HepG2 (cell line): ENCODE data around the gene TMEM39B. TPM values are rescaled to one million over a fixed set of nuclear protein-coding genes. Genes with fewer than 3 reads are reported as not detected.

Experiments
- E2F1 ChIP-seq: sonication (generic); formaldehyde crosslinking; IDR thresholded peaks from 2 replicates; pipeline ENCODE4 v1.5.0; 2020; ENCODE audit warnings: missing genetic modification reagents
- GRHL1 ChIP-seq: sonication (generic); formaldehyde crosslinking; conservative IDR thresholded peaks from 2 replicates; pipeline ENCODE4 v1.8.0; 2022; ENCODE audit warnings: missing genetic modification reagents
- JUNB ChIP-seq: sonication (generic); formaldehyde crosslinking; IDR thresholded peaks from 2 replicates; pipeline ENCODE4 v1.8.0; 2022; ENCODE audit warnings: missing genetic modification reagents, mild to moderate bottlenecking, borderline replicate concordance
- PAX8 ChIP-seq: sonication (generic); formaldehyde crosslinking; IDR thresholded peaks from 2 replicates; pipeline ENCODE4 v1.8.0; 2022; ENCODE audit warnings: mild to moderate bottlenecking, missing genetic modification reagents, borderline replicate concordance
- RERE ChIP-seq: IDR thresholded peaks from 2 replicates; pipeline ENCODE4 v1.6.1; 2016; ENCODE audit warnings: low read depth, missing genetic modification reagents, missing compliant biosample characterization
- RFXANK ChIP-seq: IDR thresholded peaks from 2 replicates; pipeline ENCODE4 v1.6.1; 2016
- SP4 ChIP-seq: sonication (generic); formaldehyde crosslinking; IDR thresholded peaks from 2 replicates; pipeline ENCODE4 v1.8.1; 2023; ENCODE audit warnings: mild to moderate bottlenecking, missing genetic modification reagents
- TBP ChIP-seq: sonication (generic); formaldehyde crosslinking; IDR thresholded peaks from 2 replicates; pipeline ENCODE4 v1.5.0; 2020; ENCODE audit warnings: missing genetic modification reagents
- TBX2 ChIP-seq: sonication (generic); formaldehyde crosslinking; IDR thresholded peaks from 2 replicates; pipeline ENCODE4 v1.5.0; 2020; ENCODE audit warnings: missing genetic modification reagents, mild to moderate bottlenecking, borderline replicate concordance
- TOPORS ChIP-seq: sonication (generic); formaldehyde crosslinking; IDR thresholded peaks from 2 replicates; pipeline ENCODE4 v1.8.0; 2023; ENCODE audit warnings: mild to moderate bottlenecking, missing genetic modification reagents
- WIZ ChIP-seq: sonication (generic); formaldehyde crosslinking; IDR thresholded peaks from 2 replicates; pipeline ENCODE4 v1.5.1; 2020; ENCODE audit warnings: mild to moderate bottlenecking, missing genetic modification reagents
- ZBTB20 ChIP-seq: sonication (generic); formaldehyde crosslinking; IDR thresholded peaks from 2 replicates; pipeline ENCODE4 v1.8.1; 2023; ENCODE audit warnings: missing genetic modification reagents, low read depth, mild to moderate bottlenecking, borderline replicate concordance
- ZFP36 ChIP-seq: fragments of 150-350 bp; IDR thresholded peaks from 2 replicates; pipeline ENCODE4 v1.6.1; 2018; ENCODE audit warnings: borderline replicate concordance, low read length, low read depth; ENCODE audit not compliant: partially characterized antibody
- ZFP90 ChIP-seq: sonication (generic); formaldehyde crosslinking; IDR thresholded peaks from 2 replicates; pipeline ENCODE4 v1.8.0; 2022; ENCODE audit warnings: missing genetic modification reagents, mild to moderate bottlenecking, inconsistent platforms, borderline replicate concordance
- ZNF496 ChIP-seq: sonication (generic); formaldehyde crosslinking; IDR thresholded peaks from 2 replicates; pipeline ENCODE4 v1.8.1; 2023; ENCODE audit warnings: mild to moderate bottlenecking, moderate library complexity, missing genetic modification reagents; ENCODE audit not compliant: insufficient replicate concordance
- ZNF530 ChIP-seq: sonication (generic); formaldehyde crosslinking; IDR thresholded peaks from 2 replicates; pipeline ENCODE4 v1.5.0; 2020; ENCODE audit warnings: low read depth, mild to moderate bottlenecking, missing genetic modification reagents
- ZNF569 ChIP-seq: sonication (generic); formaldehyde crosslinking; IDR thresholded peaks from 2 replicates; pipeline ENCODE4 v1.5.0; 2020; ENCODE audit warnings: mild to moderate bottlenecking, missing genetic modification reagents, moderate library complexity, borderline replicate concordance
- ZNF605 ChIP-seq: sonication (generic); formaldehyde crosslinking; IDR thresholded peaks from 2 replicates; pipeline ENCODE4 v1.8.0; 2022; ENCODE audit warnings: mild to moderate bottlenecking, missing genetic modification reagents
- polyA plus RNA-seq, 8 experiments: library from polyadenylated mRNA; depleted of rRNA in 3 of 8; stranded (reverse) in 7 of 8; unstranded in 1 of 8; fragments of >200 nt; fragmentation: Illumina TruSeq in 4 of 8; extraction: Trizol in 4 of 8; gene quantifications; 2 replicates each; pipeline versions ENCODE4 v1.2.1 to v1.2.3, GENCODE V29; 2011 to 2016; ENCODE audit warnings: low read depth in 4 of 8, missing spikeins in 1 of 8, mixed read lengths in 1 of 8; ENCODE audit not compliant: insufficient read depth in 1 of 8
- total RNA-seq, 5 experiments: library from RNA; depleted of rRNA; stranded (reverse); fragments of >200 nt; fragmentation: Illumina TruSeq; extraction: Trizol; gene quantifications; 2 replicates each; pipeline ENCODE4 v1.2.3, GENCODE V29; 2016; ENCODE audit warnings: low read depth in 1 of 5

The TMEM39B gene
- total and polyA plus RNA-seq, 2 of the 13 experiments (the other 11 are each of a cell fraction or from before 2014, with no cell fraction given) = 4.9 to 10.4 TPM

- no peak for TF ChIP-seq RERE (CRISPR knock-in tag)
- no peak for TF ChIP-seq ZNF530 (CRISPR knock-in tag)
- TF ChIP-seq TOPORS (CRISPR knock-in tag) = no peak
- no peak for TF ChIP-seq GRHL1 (CRISPR knock-in tag)
- TF ChIP-seq JUNB (CRISPR knock-in tag) = no peak
- no peak for TF ChIP-seq PAX8
- peak; percentile 80; the same call in 1 of the 2 replicates for TF ChIP-seq ZFP90 (CRISPR knock-in tag)
- TF ChIP-seq ZNF496 = no peak
- TF ChIP-seq ZFP36 = no peak
- TF ChIP-seq TBX2 = peak; percentile 63; the same call in 1 of the 2 replicates
- no peak for TF ChIP-seq WIZ
- 0 out of 2 replicates have a peak, but pooled peaks have one; percentile 79 for TF ChIP-seq ZNF605
- no peak for TF ChIP-seq RFXANK (CRISPR knock-in tag)
- TF ChIP-seq TBP (CRISPR knock-in tag) = no peak
- peak; percentile 55; the same call in 1 of the 2 replicates for TF ChIP-seq SP4
- TF ChIP-seq ZBTB20 (CRISPR knock-in tag) = no peak
- no peak for TF ChIP-seq ZNF569 (CRISPR knock-in tag)
- TF ChIP-seq E2F1 (CRISPR knock-in tag) = 0 out of 2 replicates have a peak, but pooled peaks have one; percentile 11
Observed at GRCh38 chr1:32107742-32108661, 35.3 kb downstream of the TMEM39B start, which contains the start of gene KPNA6 (continued).
